PFSK-1 (cell line): ENCODE results near the gene AGMO.

Experiments used
- FOXP2 ChIP-seq: optimal IDR thresholded peaks from 2 replicates; pipeline ENCODE3; 2011; ENCODE audit warnings: borderline replicate concordance, control low read depth, inconsistent platforms; ENCODE audit not compliant: insufficient read depth; ENCODE audit errors: extremely low read length, extremely low read depth
- POLR2AphosphoS5 ChIP-seq: IDR thresholded peaks from 2 replicates; pipeline ENCODE4 v1.6.1; 2012; ENCODE audit warnings: low read depth, mild to moderate bottlenecking, control low read depth, low read length, moderate library complexity
- SIN3A ChIP-seq: IDR thresholded peaks from 2 replicates; pipeline ENCODE4 v1.6.1; 2012; ENCODE audit warnings: mild to moderate bottlenecking, low read length, moderate library complexity, borderline replicate concordance; ENCODE audit not compliant: insufficient read depth
- TAF1 ChIP-seq: IDR thresholded peaks from 2 replicates; pipeline ENCODE4 v1.6.1; 2012; ENCODE audit warnings: low read length, control low read depth, borderline replicate concordance; ENCODE audit not compliant: insufficient read depth
- TF ChIP-seq, protein P1 (sequence below), 2 experiments: IDR thresholded peaks; 2 replicates each; pipeline versions ENCODE4 v1.6.1 to v1.8.0; 2011 to 2012; ENCODE audit warnings: low read depth in 2 of 2, low read length in 2 of 2, control low read depth in 1 of 2, inconsistent platforms in 1 of 2, mild to moderate bottlenecking in 1 of 2, moderate library complexity in 1 of 2; ENCODE audit not compliant: insufficient read depth in 1 of 2

The AGMO gene

DNA sequence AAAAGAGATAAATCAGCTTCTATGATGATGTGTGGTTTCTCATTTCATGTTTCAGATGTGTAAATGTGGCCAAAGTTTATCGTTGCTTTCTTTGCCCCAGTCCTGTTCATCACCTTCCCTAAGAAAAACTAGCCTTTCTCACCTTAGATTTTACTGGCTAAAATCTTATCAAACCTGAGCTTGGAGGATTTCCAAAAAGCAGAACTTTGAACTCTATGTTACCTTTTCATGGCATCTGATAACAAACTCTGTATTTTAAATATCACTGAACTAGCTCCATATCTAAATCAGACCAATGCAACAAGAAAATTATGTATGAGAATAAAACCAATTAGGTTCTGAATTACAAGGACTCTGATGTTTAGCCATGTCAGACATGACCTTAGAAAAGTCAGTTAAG, 335.8 kb downstream of the AGMO start:
- TF ChIP-seq POLR2AphosphoS5 (no peak), FOXP2 (no peak)
- TF ChIP-seq, protein P1, sequence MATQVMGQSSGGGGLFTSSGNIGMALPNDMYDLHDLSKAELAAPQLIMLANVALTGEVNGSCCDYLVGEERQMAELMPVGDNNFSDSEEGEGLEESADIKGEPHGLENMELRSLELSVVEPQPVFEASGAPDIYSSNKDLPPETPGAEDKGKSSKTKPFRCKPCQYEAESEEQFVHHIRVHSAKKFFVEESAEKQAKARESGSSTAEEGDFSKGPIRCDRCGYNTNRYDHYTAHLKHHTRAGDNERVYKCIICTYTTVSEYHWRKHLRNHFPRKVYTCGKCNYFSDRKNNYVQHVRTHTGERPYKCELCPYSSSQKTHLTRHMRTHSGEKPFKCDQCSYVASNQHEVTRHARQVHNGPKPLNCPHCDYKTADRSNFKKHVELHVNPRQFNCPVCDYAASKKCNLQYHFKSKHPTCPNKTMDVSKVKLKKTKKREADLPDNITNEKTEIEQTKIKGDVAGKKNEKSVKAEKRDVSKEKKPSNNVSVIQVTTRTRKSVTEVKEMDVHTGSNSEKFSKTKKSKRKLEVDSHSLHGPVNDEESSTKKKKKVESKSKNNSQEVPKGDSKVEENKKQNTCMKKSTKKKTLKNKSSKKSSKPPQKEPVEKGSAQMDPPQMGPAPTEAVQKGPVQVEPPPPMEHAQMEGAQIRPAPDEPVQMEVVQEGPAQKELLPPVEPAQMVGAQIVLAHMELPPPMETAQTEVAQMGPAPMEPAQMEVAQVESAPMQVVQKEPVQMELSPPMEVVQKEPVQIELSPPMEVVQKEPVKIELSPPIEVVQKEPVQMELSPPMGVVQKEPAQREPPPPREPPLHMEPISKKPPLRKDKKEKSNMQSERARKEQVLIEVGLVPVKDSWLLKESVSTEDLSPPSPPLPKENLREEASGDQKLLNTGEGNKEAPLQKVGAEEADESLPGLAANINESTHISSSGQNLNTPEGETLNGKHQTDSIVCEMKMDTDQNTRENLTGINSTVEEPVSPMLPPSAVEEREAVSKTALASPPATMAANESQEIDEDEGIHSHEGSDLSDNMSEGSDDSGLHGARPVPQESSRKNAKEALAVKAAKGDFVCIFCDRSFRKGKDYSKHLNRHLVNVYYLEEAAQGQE (IDR thresholded peaks at IDR 0.05; ENCODE audit: insufficient read depth in 1 of 2, low read depth in 2 of 2, low read length in 2 of 2), result no peak

DNA sequence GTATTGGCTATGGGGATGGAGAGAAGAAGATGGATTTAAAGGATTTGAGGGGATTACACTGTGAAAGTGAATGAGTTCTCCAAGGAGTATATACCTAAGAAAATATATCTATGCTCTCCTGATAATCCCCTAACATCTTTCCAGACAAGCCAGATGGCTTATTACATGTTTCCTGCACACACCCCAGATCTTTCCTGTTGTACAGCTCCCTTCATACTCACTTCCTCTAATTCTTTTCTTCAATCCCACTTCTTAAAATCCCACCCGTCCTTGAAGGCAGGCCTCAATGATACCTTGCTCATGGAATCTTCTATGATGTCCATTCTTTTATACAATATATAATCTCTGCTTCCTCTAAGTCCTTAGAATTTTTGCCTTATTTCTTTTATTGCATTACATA, 342.1 kb downstream of the AGMO start:
- TF ChIP-seq FOXP2 (no peak), POLR2AphosphoS5 (no peak), SIN3A (no peak), TAF1 (no peak)
- TF ChIP-seq, protein P1 (IDR thresholded peaks at IDR 0.05; ENCODE audit: insufficient read depth in 1 of 2, low read depth in 2 of 2, low read length in 2 of 2), result no peak

DNA sequence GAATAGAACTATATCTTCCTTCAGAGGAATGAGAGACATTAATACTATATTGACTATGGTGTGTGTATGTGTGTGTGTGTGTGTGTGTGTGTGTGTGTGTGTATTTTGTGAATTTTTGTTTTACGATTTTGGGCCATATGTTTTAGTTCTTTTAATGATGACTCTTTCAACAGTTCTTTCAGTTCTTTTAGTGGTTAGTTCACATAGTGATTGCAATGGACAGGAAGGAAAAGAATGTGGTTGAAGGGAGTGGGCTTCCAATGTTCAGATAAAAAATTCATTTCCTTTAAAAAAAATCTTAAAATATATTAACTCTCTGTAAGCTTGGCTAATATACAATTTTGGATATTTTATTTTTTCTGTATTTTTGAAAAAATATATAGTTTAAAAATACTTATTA, 343.6 kb downstream of the AGMO start:
- TF ChIP-seq TAF1 (no peak), SIN3A (no peak), FOXP2 (no peak), POLR2AphosphoS5 (no peak)
- TF ChIP-seq, protein P1 (IDR thresholded peaks at IDR 0.05; ENCODE audit: insufficient read depth in 1 of 2, low read depth in 2 of 2, low read length in 2 of 2), result no peak

DNA sequence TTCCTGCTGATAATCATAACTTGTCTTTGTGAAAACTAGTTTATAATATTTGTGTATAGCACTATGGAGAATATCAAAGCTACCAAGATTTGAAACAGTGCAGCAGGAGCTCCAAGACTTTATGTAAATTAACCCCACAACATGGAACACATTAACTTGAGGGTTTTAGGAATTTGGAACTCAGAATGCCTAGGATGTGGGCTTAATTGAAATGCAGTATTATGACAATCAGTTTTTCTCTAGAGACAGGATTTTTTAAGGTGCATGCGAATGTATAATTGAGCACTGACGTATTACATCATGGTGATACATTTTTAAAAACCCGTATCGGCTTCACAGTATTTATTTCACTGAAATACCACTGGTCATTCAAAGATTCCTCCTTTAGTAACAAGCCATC, 346.2 kb downstream of the AGMO start:
- no peak for TF ChIP-seq POLR2AphosphoS5
- TF ChIP-seq, protein P1 (IDR thresholded peaks at IDR 0.05; ENCODE audit: insufficient read depth in 1 of 2, low read depth in 2 of 2, low read length in 2 of 2), result no peak
- TF ChIP-seq FOXP2, result no peak
- TF ChIP-seq TAF1, result no peak
- no peak for TF ChIP-seq SIN3A

DNA sequence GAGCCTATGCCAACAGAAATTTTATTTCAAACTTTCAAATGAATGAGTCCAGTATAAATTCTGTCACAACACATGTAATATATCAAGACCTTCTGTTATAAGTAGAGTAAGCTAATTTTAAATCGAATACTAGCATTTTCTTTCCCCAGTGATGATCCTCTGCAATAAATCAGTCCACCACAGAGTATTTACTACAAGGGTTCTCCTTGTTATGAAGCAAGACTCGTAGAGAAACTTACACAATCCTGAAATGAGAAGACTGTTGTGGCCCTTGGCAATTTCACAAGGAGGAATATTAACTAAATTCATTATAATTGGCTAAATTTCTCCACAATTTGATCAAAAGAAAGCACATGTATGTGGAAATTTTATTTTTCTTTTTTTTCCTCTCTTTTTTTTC, 346.8 kb downstream of the AGMO start:
- TF ChIP-seq, protein P1 (IDR thresholded peaks at IDR 0.05; ENCODE audit: insufficient read depth in 1 of 2, low read depth in 2 of 2, low read length in 2 of 2), result no peak
- TF ChIP-seq TAF1 (no peak), POLR2AphosphoS5 (no peak), FOXP2 (no peak), SIN3A (no peak)
